Panc1 (cell line): ENCODE measurements around the gene PCNX2. TPM values are rescaled to one million over a fixed set of nuclear protein-coding genes. Genes with fewer than 3 reads are reported as not detected.
A peak's percentile ranks its signal among the peaks of the same experiment; 100 is the strongest.

Source experiments
- ATAC-seq: fragments of 200-7000 bp; cut with Tn5 transposase; 2 replicates; pipeline ENCODE4 v1.9.1; 2020; ENCODE audit warnings: mild to moderate bottlenecking, moderate library complexity
- BruUV-seq: library from RNA; stranded (reverse); fragments of 400-500 nt; replicated peaks from 2 replicates; lab custom pipeline; 2021; lab: Mats Ljungman, UMichigan
- CTCF ChIA-PET: fragments of 300-600 bp; sonication (Branson Sonifier 250); formaldehyde crosslinking; loops from one replicate; lab custom pipeline; 2022; ENCODE audit warnings: antibody characterized with exemption; lab: Charles Lee
- POLR2A ChIA-PET: fragments of 300-600 bp; sonication (Branson Sonifier 250); formaldehyde crosslinking; loops from one replicate; lab custom pipeline; 2022; ENCODE audit warnings: antibody characterized with exemption; lab: Charles Lee
- DNase-seq: peaks from one replicate; pipeline ENCODE4 v3.0.0-alpha.2; 2010; ENCODE audit warnings: low read depth, low spot score
- H3K27ac ChIP-seq: 2 replicates; pipeline ENCODE4 v1.5.1; 2011; ENCODE audit warnings: mild to moderate bottlenecking, low read length, inconsistent platforms
- H3K27me3 ChIP-seq: fragments of 200-500 bp; sonication (Bioruptor generic); 2 replicates; pipeline ENCODE4 v1.6.0; 2014; ENCODE audit warnings: low read length, inconsistent platforms; ENCODE audit not compliant: control insufficient read depth, insufficient read depth
- H3K36me3 ChIP-seq: fragments of 200-500 bp; sonication (Bioruptor generic); 2 replicates; pipeline ENCODE4 v1.5.1; 2014; ENCODE audit warnings: inconsistent platforms, mild to moderate bottlenecking, low read length, moderate library complexity; ENCODE audit not compliant: control insufficient read depth, insufficient read depth
- H3K4me1 ChIP-seq: 2 replicates; pipeline ENCODE4 v1.5.1; 2011; ENCODE audit warnings: inconsistent platforms, mild to moderate bottlenecking, low read length, moderate library complexity; ENCODE audit not compliant: control insufficient read depth, insufficient read depth
- H3K4me3 ChIP-seq, 2 experiments: 2 replicates each; pipeline ENCODE4 v1.5.1; 2011 to 2012; ENCODE audit warnings: low read depth in 2 of 2, low read length in 2 of 2, mild to moderate bottlenecking in 2 of 2, inconsistent platforms in 1 of 2, moderate library complexity in 1 of 2
- H3K9me3 ChIP-seq: fragments of 200-500 bp; sonication (Bioruptor generic); 2 replicates; pipeline ENCODE4 v1.5.1; 2014; ENCODE audit warnings: low read depth, mild to moderate bottlenecking, inconsistent platforms, low read length, moderate library complexity; ENCODE audit not compliant: control insufficient read depth, insufficient read depth
- POLR2AphosphoS5 ChIP-seq: IDR thresholded peaks from 2 replicates; pipeline ENCODE4 v1.6.1; 2012; ENCODE audit warnings: mild to moderate bottlenecking, low read depth, low read length, moderate library complexity
- SIN3A ChIP-seq: IDR thresholded peaks from 2 replicates; pipeline ENCODE4 v1.6.1; 2012; ENCODE audit warnings: low read depth, mild to moderate bottlenecking, low read length, moderate library complexity, borderline replicate concordance; ENCODE audit not compliant: insufficient read depth
- TCF7L2 ChIP-seq: IDR thresholded peaks from 2 replicates; pipeline ENCODE4 v1.6.1; 2011; ENCODE audit warnings: mild to moderate bottlenecking, low read depth, low read length, inconsistent platforms
- in situ Hi-C: cut with HindIII; loops from 2 replicates; pipeline ENCODE4 v1.10.0; 2016; ENCODE audit warnings: low sequenced_read_pairs, low pct_unique_long_range_greater_than_20kb
- intact Hi-C: fragments of 100-400 bp; cut with micrococcal nuclease; formaldehyde crosslinking; loops from one replicate; pipeline ENCODE4 v1.10.0; 2022; ENCODE audit not compliant: unreplicated experiment
- total RNA-seq: library from RNA; stranded (reverse); gene quantifications from one replicate; pipeline ENCODE4 v1.2.1, GENCODE V29; 2021; ENCODE audit not compliant: unreplicated experiment
- TF ChIP-seq, protein P1 (sequence below), 2 experiments: IDR thresholded peaks; 2 replicates each; pipeline ENCODE4 v1.6.1; 2011 to 2012; ENCODE audit warnings: low read depth in 2 of 2, control low read depth in 1 of 2, low read length in 1 of 2, mild to moderate bottlenecking in 1 of 2, moderate library complexity in 1 of 2; ENCODE audit not compliant: insufficient read depth in 1 of 2
- TF ChIP-seq, protein P2 (sequence below): fragments of 450-650 bp; IDR thresholded peaks from 2 replicates; pipeline ENCODE4 v1.5.1; 2017; ENCODE audit warnings: mild to moderate bottlenecking

Gene PCNX2
- total RNA-seq, 1 experiment from 2014 or later = 2.6 TPM

DNA sequence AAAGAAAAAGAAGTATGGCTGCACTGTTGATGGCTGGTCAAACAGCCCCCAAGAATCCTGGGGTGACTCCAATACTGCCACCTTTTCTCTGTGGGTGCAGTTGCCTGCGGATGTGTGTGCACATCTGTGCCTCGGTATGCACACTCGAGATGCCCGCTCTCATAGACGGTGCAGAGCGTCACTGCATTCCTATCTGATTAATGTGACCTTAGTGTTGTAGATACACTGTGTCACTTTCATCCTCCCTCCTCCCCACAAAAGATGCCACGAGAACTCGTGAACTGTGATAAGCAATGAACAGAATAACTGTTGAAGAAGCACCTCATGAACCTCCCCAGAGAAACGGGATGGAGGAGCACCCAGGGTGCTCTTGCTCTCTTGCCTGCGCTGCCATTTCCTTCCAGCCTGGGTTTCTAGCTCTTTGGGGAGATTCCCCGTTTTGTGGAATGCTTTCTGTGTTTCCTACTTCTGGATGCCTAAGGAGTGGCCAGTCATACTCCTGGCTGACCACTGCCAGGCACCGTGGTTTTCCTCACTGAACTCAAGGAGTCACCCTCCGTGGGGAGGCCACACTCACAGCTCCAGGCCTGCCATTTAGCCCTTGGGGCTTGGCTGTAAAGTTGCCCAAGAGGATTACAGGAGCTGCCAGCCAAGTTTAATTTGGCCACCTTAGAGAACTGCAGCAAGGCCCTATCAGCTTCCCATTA is 313.1 kb downstream of the PCNX2 start:
- Histone ChIP-seq H3K9me3 (no peaks in the 10 kb centered on the region), H3K36me3 (no peaks in the 10 kb centered on the region), H3K27me3 (no peaks in the 10 kb centered on the region), H3K4me1 (no peaks in the 10 kb centered on the region), H3K4me3 (no peak overlapping the region), H3K27ac (no peak overlapping the region)
- ATAC-seq = peak; percentile 76
- BruUV-seq = no TSS peak
- intact Hi-C loops = no loop called here
- ChIA-PET CTCF (no interaction called here), POLR2A (no interaction called here)
- TF ChIP-seq POLR2AphosphoS5 (no peak), SIN3A (no peak)
- DNase-seq = no peak
- in situ Hi-C loops = no loop called here

DNA sequence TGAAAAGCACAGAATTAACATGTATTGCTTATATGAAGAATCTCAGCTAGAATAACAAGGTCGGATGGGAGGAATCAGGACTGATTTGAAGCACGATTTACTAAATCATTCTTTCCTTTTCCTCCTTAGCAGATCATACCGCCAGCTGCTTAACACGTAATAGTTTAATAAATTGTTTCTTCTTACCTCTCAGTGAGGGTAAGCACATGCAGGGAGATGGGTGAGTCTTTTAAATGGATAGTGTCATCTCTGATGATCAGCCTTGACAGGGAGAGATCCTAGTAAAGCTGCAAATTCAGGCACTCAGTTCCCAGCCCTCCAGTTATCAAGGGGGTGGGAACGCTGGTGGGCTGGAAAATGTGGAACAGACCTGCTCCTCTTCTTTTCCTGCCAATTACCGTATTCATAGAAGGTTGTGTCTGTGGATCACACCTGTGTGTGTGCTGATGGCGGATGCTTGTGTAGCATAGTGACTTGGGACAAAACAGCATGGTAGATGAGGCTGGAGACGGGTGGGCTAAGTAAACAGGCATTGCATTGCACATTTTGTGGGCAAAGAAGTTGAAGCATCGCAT is 314.5 kb downstream of the PCNX2 start:
- Histone ChIP-seq H3K27ac (no peak overlapping the region), H3K4me1 (no peaks in the 10 kb centered on the region), H3K9me3 (no peaks in the 10 kb centered on the region), H3K4me3 (no peak overlapping the region), H3K27me3 (no peaks in the 10 kb centered on the region), H3K36me3 (no peaks in the 10 kb centered on the region)
- intact Hi-C loops = no loop called here
- BruUV-seq = no TSS peak
- ChIA-PET CTCF (no interaction called here), POLR2A (no interaction called here)
- ATAC-seq = no peak
- in situ Hi-C loops = no loop called here
- DNase-seq = no peak
- TF ChIP-seq, protein P1, sequence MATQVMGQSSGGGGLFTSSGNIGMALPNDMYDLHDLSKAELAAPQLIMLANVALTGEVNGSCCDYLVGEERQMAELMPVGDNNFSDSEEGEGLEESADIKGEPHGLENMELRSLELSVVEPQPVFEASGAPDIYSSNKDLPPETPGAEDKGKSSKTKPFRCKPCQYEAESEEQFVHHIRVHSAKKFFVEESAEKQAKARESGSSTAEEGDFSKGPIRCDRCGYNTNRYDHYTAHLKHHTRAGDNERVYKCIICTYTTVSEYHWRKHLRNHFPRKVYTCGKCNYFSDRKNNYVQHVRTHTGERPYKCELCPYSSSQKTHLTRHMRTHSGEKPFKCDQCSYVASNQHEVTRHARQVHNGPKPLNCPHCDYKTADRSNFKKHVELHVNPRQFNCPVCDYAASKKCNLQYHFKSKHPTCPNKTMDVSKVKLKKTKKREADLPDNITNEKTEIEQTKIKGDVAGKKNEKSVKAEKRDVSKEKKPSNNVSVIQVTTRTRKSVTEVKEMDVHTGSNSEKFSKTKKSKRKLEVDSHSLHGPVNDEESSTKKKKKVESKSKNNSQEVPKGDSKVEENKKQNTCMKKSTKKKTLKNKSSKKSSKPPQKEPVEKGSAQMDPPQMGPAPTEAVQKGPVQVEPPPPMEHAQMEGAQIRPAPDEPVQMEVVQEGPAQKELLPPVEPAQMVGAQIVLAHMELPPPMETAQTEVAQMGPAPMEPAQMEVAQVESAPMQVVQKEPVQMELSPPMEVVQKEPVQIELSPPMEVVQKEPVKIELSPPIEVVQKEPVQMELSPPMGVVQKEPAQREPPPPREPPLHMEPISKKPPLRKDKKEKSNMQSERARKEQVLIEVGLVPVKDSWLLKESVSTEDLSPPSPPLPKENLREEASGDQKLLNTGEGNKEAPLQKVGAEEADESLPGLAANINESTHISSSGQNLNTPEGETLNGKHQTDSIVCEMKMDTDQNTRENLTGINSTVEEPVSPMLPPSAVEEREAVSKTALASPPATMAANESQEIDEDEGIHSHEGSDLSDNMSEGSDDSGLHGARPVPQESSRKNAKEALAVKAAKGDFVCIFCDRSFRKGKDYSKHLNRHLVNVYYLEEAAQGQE (IDR thresholded peaks at IDR 0.05; ENCODE audit: insufficient read depth in 1 of 2, low read depth in 2 of 2, low read length in 1 of 2) = no peak
- TF ChIP-seq POLR2AphosphoS5 (no peak), TCF7L2 (no peak), SIN3A (no peak)
- TF ChIP-seq, protein P2, sequence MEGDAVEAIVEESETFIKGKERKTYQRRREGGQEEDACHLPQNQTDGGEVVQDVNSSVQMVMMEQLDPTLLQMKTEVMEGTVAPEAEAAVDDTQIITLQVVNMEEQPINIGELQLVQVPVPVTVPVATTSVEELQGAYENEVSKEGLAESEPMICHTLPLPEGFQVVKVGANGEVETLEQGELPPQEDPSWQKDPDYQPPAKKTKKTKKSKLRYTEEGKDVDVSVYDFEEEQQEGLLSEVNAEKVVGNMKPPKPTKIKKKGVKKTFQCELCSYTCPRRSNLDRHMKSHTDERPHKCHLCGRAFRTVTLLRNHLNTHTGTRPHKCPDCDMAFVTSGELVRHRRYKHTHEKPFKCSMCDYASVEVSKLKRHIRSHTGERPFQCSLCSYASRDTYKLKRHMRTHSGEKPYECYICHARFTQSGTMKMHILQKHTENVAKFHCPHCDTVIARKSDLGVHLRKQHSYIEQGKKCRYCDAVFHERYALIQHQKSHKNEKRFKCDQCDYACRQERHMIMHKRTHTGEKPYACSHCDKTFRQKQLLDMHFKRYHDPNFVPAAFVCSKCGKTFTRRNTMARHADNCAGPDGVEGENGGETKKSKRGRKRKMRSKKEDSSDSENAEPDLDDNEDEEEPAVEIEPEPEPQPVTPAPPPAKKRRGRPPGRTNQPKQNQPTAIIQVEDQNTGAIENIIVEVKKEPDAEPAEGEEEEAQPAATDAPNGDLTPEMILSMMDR = no peak

DNA sequence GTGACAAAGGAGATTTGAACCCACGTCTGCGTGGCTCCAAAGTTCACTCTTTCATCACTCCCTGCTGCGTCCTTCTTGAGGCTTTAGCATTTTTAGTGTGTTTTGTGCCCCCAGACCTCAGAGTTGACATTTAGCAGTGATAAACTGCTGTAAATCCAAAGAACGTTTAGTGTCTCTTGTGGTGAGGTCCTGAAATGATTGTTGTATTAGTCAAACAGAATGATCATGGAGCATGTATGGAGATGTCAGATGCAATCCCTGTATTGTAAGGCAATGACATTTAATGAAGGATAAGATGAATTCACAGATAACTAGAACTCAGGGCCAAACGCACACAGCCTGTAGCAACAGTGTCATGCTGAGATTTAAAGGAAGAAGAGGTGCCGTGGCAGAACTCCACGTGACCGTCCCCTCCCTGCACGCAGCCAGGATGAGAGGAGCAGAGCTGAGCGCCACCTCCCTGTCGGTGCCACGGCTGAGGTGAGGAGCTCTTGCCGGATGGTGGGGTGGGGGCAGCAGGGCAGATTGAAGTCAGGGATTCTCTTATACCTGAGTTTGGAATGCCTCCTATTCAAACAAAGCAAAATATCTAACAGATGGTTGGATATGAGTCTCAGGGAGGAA is 315.1 kb downstream of the PCNX2 start:
- Histone ChIP-seq H3K4me1 (no peaks in the 10 kb centered on the region), H3K36me3 (no peaks in the 10 kb centered on the region), H3K27ac (no peak overlapping the region), H3K4me3 (no peak overlapping the region), H3K27me3 (no peaks in the 10 kb centered on the region), H3K9me3 (no peaks in the 10 kb centered on the region)
- intact Hi-C loops (no loop called here), in situ Hi-C loops (no loop called here)
- DNase-seq = no peak
- ChIA-PET POLR2A (no interaction called here), CTCF (no interaction called here)
- no TSS peak for BruUV-seq
- ATAC-seq = no peak
- TF ChIP-seq, protein P1 (IDR thresholded peaks at IDR 0.05; ENCODE audit: insufficient read depth in 1 of 2, low read depth in 2 of 2, low read length in 1 of 2) = no peak
- TF ChIP-seq TCF7L2 = no peak
- TF ChIP-seq, protein P2 = no peak
- TF ChIP-seq SIN3A = no peak
- TF ChIP-seq POLR2AphosphoS5 = no peak
